H9 (cell line): Measurements from ENCODE around the gene CDC37L1. TPM values are rescaled to one million over a fixed set of nuclear protein-coding genes. Genes with fewer than 3 reads are reported as not detected.
A peak's percentile ranks its signal among the peaks of the same experiment; 100 is the strongest.
"Not testable (repeated sequence)": the region's sequence is repeated elsewhere in the genome, so short reads cannot be mapped to it uniquely, and the experiment has no call there.

Experiments
- DNase-seq: peaks from one replicate; pipeline ENCODE4 v3.0.0-alpha.2; 2017
- H2AFZ ChIP-seq: one replicate; pipeline ENCODE4 v1.6.1; 2013; ENCODE audit warnings: mild to moderate bottlenecking, low read length, control low read depth, moderate library complexity
- H2AK5ac ChIP-seq: 2 replicates; pipeline ENCODE4 v1.6.1; 2013; ENCODE audit warnings: low read length, control low read depth, mixed read lengths; ENCODE audit not compliant: insufficient read length
- H2BK120ac ChIP-seq: one replicate; pipeline ENCODE4 v1.6.1; 2013; ENCODE audit warnings: low read depth, mild to moderate bottlenecking, low read length, control low read depth, inconsistent platforms; ENCODE audit not compliant: poor library complexity, severe bottlenecking
- H2BK12ac ChIP-seq: 2 replicates; pipeline ENCODE4 v1.6.1; 2013; ENCODE audit warnings: low read length, control low read depth, mixed read lengths, low read depth; ENCODE audit not compliant: insufficient read length
- H2BK15ac ChIP-seq: 2 replicates; pipeline ENCODE4 v1.6.1; 2013; ENCODE audit warnings: low read depth, low read length, control low read depth
- H2BK20ac ChIP-seq: one replicate; pipeline ENCODE4 v1.6.1; 2013; ENCODE audit warnings: low read depth, mild to moderate bottlenecking, low read length, control low read depth, inconsistent platforms; ENCODE audit not compliant: poor library complexity, severe bottlenecking
- H2BK5ac ChIP-seq: 2 replicates; pipeline ENCODE4 v1.6.1; 2013; ENCODE audit warnings: low read length, control low read depth, mixed read lengths; ENCODE audit not compliant: insufficient read length
- H3K14ac ChIP-seq: 2 replicates; pipeline ENCODE4 v1.6.1; 2013; ENCODE audit warnings: low read length, control low read depth; ENCODE audit not compliant: insufficient read depth
- H3K18ac ChIP-seq: 2 replicates; pipeline ENCODE4 v1.6.1; 2013; ENCODE audit warnings: low read depth, mild to moderate bottlenecking, mixed read lengths, low read length, control low read depth; ENCODE audit not compliant: insufficient read length
- H3K23ac ChIP-seq: 2 replicates; pipeline ENCODE4 v1.6.1; 2013; ENCODE audit warnings: low read length, control low read depth, mixed read lengths, low read depth; ENCODE audit not compliant: insufficient read length
- H3K23me2 ChIP-seq: 2 replicates; pipeline ENCODE4 v1.6.1; 2013; ENCODE audit warnings: low read depth, mild to moderate bottlenecking, mixed read lengths, low read length, control low read depth; ENCODE audit not compliant: insufficient read length, poor library complexity, severe bottlenecking
- H3K27ac ChIP-seq: 2 replicates; pipeline ENCODE4 v1.5.1; 2013; ENCODE audit warnings: low read length, control low read depth, mixed read lengths, low read depth; ENCODE audit not compliant: insufficient read length
- H3K27me3 ChIP-seq: 2 replicates; pipeline ENCODE4 v1.6.1; 2013; ENCODE audit warnings: low read length, control low read depth, inconsistent platforms; ENCODE audit not compliant: insufficient read depth
- H3K4ac ChIP-seq: 2 replicates; pipeline ENCODE4 v1.6.1; 2013; ENCODE audit warnings: low read depth, mild to moderate bottlenecking, control low read depth, inconsistent platforms, low read length, moderate library complexity
- H3K4me1 ChIP-seq: 2 replicates; pipeline ENCODE4 v1.6.1; 2013; ENCODE audit warnings: low read length, control low read depth, inconsistent platforms; ENCODE audit not compliant: insufficient read depth
- H3K4me2 ChIP-seq: 2 replicates; pipeline ENCODE4 v1.6.1; 2013; ENCODE audit warnings: low read length, control low read depth, mixed read lengths; ENCODE audit not compliant: insufficient read length, insufficient read depth
- H3K56ac ChIP-seq: 2 replicates; pipeline ENCODE4 v1.6.1; 2013; ENCODE audit warnings: low read depth, mild to moderate bottlenecking, mixed read lengths, low read length, control low read depth; ENCODE audit not compliant: insufficient read length
- H3K79me1 ChIP-seq: 2 replicates; pipeline ENCODE4 v1.6.1; 2013; ENCODE audit warnings: low read depth, mild to moderate bottlenecking, moderate library complexity, low read length, control low read depth, inconsistent platforms; ENCODE audit not compliant: insufficient read depth, poor library complexity, severe bottlenecking
- H3K79me2 ChIP-seq: 2 replicates; pipeline ENCODE4 v1.6.1; 2013; ENCODE audit warnings: low read length, control low read depth, inconsistent platforms; ENCODE audit not compliant: insufficient read depth
- H3K9ac ChIP-seq: 2 replicates; pipeline ENCODE4 v1.6.1; 2013; ENCODE audit warnings: low read length, control low read depth, mixed read lengths; ENCODE audit not compliant: insufficient read length; ENCODE audit errors: extremely low read depth
- H3K9me3 ChIP-seq: one replicate; pipeline ENCODE4 v1.6.1; 2013; ENCODE audit warnings: low read depth, low read length, inconsistent platforms; ENCODE audit not compliant: control insufficient read depth
- H3T11ph ChIP-seq: one replicate; pipeline ENCODE4 v1.6.1; 2013; ENCODE audit warnings: mild to moderate bottlenecking, low read length, control low read depth, inconsistent platforms
- H4K20me1 ChIP-seq: one replicate; pipeline ENCODE4 v1.6.1; 2013; ENCODE audit not compliant: control insufficient read depth, insufficient read length, insufficient read depth
- H4K5ac ChIP-seq: 2 replicates; pipeline ENCODE4 v1.6.1; 2013; ENCODE audit warnings: low read depth, mild to moderate bottlenecking, mixed read lengths, low read length, control low read depth; ENCODE audit not compliant: insufficient read length
- H4K8ac ChIP-seq: replicated peaks from 2 replicates; pipeline ENCODE4 v1.6.1; 2013; ENCODE audit warnings: low read length, control low read depth, mixed read lengths, low read depth; ENCODE audit not compliant: insufficient read length
- H4K91ac ChIP-seq: 2 replicates; pipeline ENCODE4 v1.6.1; 2013; ENCODE audit warnings: low read depth, mild to moderate bottlenecking, moderate library complexity, mixed read lengths, low read length, control low read depth; ENCODE audit not compliant: insufficient read length
- H3K27ac Mint-ChIP-seq, 3 experiments: 2 replicates in 2 of 3; 3 replicates in 1 of 3; pipeline ENCODE4 v1.8.0; 2020 to 2021; ENCODE audit warnings: mixed read lengths in 3 of 3, mild to moderate bottlenecking in 1 of 3, moderate library complexity in 1 of 3
- H3K27me3 Mint-ChIP-seq: 2 replicates; pipeline ENCODE4 v1.8.0; 2021; ENCODE audit warnings: low read depth, mild to moderate bottlenecking, moderate library complexity, mixed read lengths
- H3K36me3 Mint-ChIP-seq, 3 experiments: 2 replicates in 2 of 3; 3 replicates in 1 of 3; pipeline ENCODE4 v1.8.0; 2020 to 2021; ENCODE audit warnings: low read depth in 3 of 3, mixed read lengths in 3 of 3; ENCODE audit not compliant: insufficient read depth in 1 of 3
- H3K4me1 Mint-ChIP-seq, 2 experiments: 2 replicates each; pipeline ENCODE4 v1.8.0; 2020; ENCODE audit warnings: mixed read lengths in 2 of 2
- H3K4me3 Mint-ChIP-seq, 2 experiments: 2 replicates in 1 of 2; 3 replicates in 1 of 2; pipeline ENCODE4 v1.8.0; 2020 to 2021; ENCODE audit warnings: mild to moderate bottlenecking in 2 of 2, mixed read lengths in 2 of 2, moderate library complexity in 1 of 2
- H3K9me3 Mint-ChIP-seq, 2 experiments: 2 replicates in 1 of 2; 3 replicates in 1 of 2; pipeline ENCODE4 v1.8.0; 2020; ENCODE audit warnings: mild to moderate bottlenecking in 2 of 2, mixed read lengths in 2 of 2, moderate library complexity in 1 of 2
- CTCF ChIP-seq: fragments of 200-600 bp; sonication (generic); conservative IDR thresholded peaks from 3 replicates; pipeline ENCODE4 v1.8.0; 2021; ENCODE audit warnings: antibody characterized with exemption, mild to moderate bottlenecking
- WGBS: extraction: QIAGEN DNeasy Blood & Tissue Kit; methylation state at CpG from one replicate; pipeline ENCODE4 v1.1.7; 2013; ENCODE audit warnings: missing lambda C conversion rate, low lambda C conversion rate, mixed read lengths; ENCODE audit not compliant: insufficient read length; ENCODE audit errors: extremely low coverage; 5-methylcytosine and 5-hydroxymethylcytosine counted together
- total RNA-seq: library from RNA; stranded (reverse); gene quantifications from 2 replicates; pipeline ENCODE4 v1.2.1, GENCODE V29; 2021

Gene CDC37L1
- total RNA-seq, 1 experiment from 2014 or later: 17.6 TPM

- H3K79me2 ChIP-seq: no peaks in the 10 kb centered on the region
- no peaks in the 10 kb centered on the region for H3K9me3 ChIP-seq
- no peak for TF ChIP-seq CTCF
- H2AFZ ChIP-seq: no peak overlapping the region
- no peaks in the 10 kb centered on the region for H3K23me2 ChIP-seq
- H3K27ac Mint-ChIP-seq: peak overlapping the region in 1 of 3 experiments; percentile 9; a peak in 1 of 7 replicates
- no peaks in the 10 kb centered on the region for H3K36me3 Mint-ChIP-seq
- H3T11ph ChIP-seq: no peak overlapping the region
- peaks cover 9 to 15% of the 10 kb centered on the region in 2 experiments for H3K4me1 Mint-ChIP-seq
- no peaks in the 10 kb centered on the region for H3K79me1 ChIP-seq
- H3K9me3 Mint-ChIP-seq: no peaks in the 10 kb centered on the region
- no peak overlapping the region for H2BK5ac ChIP-seq
- no CpG with 5 or more reads among the region's 10 CpGs for WGBS
- no peak overlapping the region for H2BK15ac ChIP-seq
- no peak overlapping the region for H2AK5ac ChIP-seq
- no peak overlapping the region for H2BK12ac ChIP-seq
- H2BK20ac ChIP-seq: no peak overlapping the region
- no peak overlapping the region for H2BK120ac ChIP-seq
- DNase-seq: no peak
- no peak overlapping the region for H3K56ac ChIP-seq
- H3K9ac ChIP-seq: no peak overlapping the region
- no peak overlapping the region for H3K4me3 Mint-ChIP-seq
- no peak overlapping the region for H3K27ac ChIP-seq
- H4K5ac ChIP-seq: no peak overlapping the region
- H4K91ac ChIP-seq: no peak overlapping the region
- no peaks in the 10 kb centered on the region for H3K27me3 Mint-ChIP-seq
- H3K23ac ChIP-seq: no peak overlapping the region
- H3K4me2 ChIP-seq: no peak overlapping the region
- no peaks in the 10 kb centered on the region for H3K27me3 ChIP-seq
- no peak overlapping the region for H3K14ac ChIP-seq
- H4K20me1 ChIP-seq: no peaks in the 10 kb centered on the region
- H4K8ac ChIP-seq: no peak overlapping the region
- H3K18ac ChIP-seq: no peak overlapping the region
- H3K4ac ChIP-seq: no peak overlapping the region
- H3K4me1 ChIP-seq: no peaks in the 10 kb centered on the region
These were observed 24.8 kb upstream of the CDC37L1 start for GRCh38 chr9:4654538-4654937.

DNA sequence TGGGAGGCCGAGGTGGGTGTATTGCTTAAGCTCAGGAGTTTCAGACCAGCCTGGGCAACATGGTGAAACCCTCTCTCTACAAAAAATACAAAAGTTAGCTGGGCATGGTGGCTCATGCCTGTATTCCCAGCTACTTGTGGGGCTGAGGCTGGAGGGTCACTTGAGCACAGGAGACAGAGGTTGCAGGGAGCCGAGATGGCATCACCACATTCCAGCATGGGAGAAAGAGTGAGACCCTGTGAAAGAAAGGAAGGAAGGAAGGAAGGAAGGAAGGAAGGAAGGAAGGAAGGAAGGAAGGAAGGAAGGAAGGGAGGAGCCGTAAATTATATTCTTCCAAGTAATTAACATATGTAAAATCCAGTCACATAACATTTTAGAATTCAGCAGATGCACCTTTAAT, 23.2 kb upstream of the CDC37L1 start:
- H3K79me2 ChIP-seq, H3K4me3 Mint-ChIP-seq, H3K4me2 ChIP-seq, H2BK15ac ChIP-seq, H2BK120ac ChIP-seq, H3K9ac ChIP-seq, H2AFZ ChIP-seq, H4K91ac ChIP-seq, H3K23me2 ChIP-seq, H2BK20ac ChIP-seq, H3K36me3 Mint-ChIP-seq, H3K27me3 ChIP-seq, DNase-seq, H3T11ph ChIP-seq, H4K20me1 ChIP-seq, H3K14ac ChIP-seq, H2BK12ac ChIP-seq, H3K4ac ChIP-seq, H3K27ac ChIP-seq, H3K9me3 ChIP-seq, H3K4me1 ChIP-seq, H2AK5ac ChIP-seq, H3K27me3 Mint-ChIP-seq, H3K23ac ChIP-seq, H3K9me3 Mint-ChIP-seq, H4K8ac ChIP-seq, H3K56ac ChIP-seq, H2BK5ac ChIP-seq, H3K79me1 ChIP-seq, H4K5ac ChIP-seq, H3K18ac ChIP-seq: not testable (repeated sequence)
- peak overlapping the region in 1 of 3 experiments; percentile 71; a peak in 2 of 7 replicates for H3K27ac Mint-ChIP-seq
- no CpG with 5 or more reads among the region's 3 CpGs for WGBS
- peaks cover 11 to 17% of the 10 kb centered on the region in 2 experiments for H3K4me1 Mint-ChIP-seq
